Measurements from ENCODE around the gene TMEM9B. TPM values are rescaled to one million over a fixed set of nuclear protein-coding genes. Genes with fewer than 3 reads are reported as not detected.
A peak's percentile ranks its signal among the peaks of the same experiment; 100 is the strongest.
"Not testable (repeated sequence)": the region's sequence is repeated elsewhere in the genome, so short reads cannot be mapped to it uniquely, and the experiment has no call there.

TMEM9B gene
- 19.4 to 21.9 TPM (median 20.5 TPM) in 3 replicates for total RNA-seq

DNA sequence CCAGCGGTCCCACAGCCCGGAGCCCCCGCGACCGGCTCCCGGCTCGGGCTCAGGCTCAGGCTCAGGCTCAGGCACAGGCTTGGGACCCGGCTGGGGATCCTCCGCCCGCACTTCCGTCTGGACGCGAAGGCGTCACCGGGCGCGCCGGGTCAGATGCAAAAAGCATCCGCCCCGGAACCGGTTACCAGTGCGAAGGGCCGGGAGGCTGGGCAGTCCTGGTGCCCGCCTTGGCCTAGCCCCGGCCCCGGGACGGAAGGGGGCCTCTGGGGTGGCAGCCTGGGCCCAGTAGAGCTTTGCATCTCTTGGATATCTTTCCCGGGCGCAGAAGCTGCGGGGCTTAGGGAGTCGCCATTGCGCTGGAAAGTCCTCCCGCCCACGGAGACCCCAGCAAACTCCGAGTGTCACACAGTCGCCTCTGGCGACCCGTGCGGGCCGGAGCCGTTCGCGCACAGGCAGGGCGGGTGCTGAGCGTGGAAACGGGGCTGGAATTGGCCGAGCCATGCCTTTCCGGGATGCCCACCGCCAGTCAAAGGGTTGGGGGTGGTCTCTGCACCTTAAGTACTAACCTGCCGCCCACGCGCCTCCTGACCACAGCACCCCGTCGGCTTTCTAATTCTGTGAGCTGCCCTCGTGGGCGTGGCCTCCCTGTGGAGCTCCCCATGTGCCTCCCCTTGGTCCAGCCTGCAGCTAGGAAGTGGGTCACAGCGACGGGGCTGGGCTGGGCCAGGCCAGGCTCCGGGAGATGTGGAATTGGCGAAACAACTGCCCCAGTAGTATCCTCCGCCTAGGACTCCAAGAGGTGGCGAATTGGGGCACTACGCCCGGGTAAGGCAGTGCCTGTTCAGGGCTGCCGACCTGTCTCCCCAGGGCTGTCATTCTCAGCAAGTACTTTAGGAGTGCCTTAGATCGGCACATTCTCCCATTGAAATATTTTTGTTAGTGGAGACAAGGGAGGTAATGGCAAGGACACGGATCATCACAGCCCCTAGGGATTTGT is at the start of gene TMEM9B:
Gene TMEM9B (minus strand): TSS at position 119 of the 997 bp plus-strand sequence. CDS start 129 bp downstream, outside the sequence.
- peak; percentile 47 to 73 for DNase-seq (ENCODE audit: low spot score in 2 of 2, unreplicated experiment in 2 of 2)
- peak within 1 kb of the TSS; percentile 94 for H3K4me3 Mint-ChIP-seq
- TF ChIP-seq, protein P1, sequence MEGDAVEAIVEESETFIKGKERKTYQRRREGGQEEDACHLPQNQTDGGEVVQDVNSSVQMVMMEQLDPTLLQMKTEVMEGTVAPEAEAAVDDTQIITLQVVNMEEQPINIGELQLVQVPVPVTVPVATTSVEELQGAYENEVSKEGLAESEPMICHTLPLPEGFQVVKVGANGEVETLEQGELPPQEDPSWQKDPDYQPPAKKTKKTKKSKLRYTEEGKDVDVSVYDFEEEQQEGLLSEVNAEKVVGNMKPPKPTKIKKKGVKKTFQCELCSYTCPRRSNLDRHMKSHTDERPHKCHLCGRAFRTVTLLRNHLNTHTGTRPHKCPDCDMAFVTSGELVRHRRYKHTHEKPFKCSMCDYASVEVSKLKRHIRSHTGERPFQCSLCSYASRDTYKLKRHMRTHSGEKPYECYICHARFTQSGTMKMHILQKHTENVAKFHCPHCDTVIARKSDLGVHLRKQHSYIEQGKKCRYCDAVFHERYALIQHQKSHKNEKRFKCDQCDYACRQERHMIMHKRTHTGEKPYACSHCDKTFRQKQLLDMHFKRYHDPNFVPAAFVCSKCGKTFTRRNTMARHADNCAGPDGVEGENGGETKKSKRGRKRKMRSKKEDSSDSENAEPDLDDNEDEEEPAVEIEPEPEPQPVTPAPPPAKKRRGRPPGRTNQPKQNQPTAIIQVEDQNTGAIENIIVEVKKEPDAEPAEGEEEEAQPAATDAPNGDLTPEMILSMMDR (IDR thresholded peaks at IDR 0.05; ENCODE audit: unreplicated experiment): no peak
- no peaks in the 10 kb centered on the region for H3K27me3 Mint-ChIP-seq (ENCODE audit: low read depth)
- H3K9me3 Mint-ChIP-seq: no peaks in the 10 kb centered on the region
- H3K27ac Mint-ChIP-seq: peak within 1 kb of the TSS; percentile 89
- no peaks in the 10 kb centered on the region for H3K36me3 Mint-ChIP-seq
- peaks cover 24% of the 10 kb centered on the region for H3K4me1 Mint-ChIP-seq

DNA sequence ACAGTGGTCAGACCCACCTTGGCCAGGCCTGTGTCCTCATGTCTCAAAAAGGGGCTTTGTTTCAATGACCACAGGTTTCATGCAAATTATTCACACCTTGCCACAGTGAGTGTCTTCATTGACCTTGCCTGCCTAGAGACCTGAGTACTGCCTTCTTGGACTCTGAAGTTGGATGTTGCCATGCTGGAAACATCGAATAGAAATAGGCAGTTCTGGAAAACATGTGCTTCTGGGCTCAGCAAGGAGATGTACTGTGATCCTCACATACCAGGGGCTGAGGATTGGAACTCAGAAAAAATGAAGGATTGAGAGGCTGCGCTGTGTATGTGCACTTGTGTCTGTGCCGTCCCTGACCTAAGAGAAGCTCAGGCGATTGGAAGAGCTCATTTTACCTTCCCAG is 49.1 kb upstream of the TMEM9B start:
- DNase-seq (ENCODE audit: low spot score in 2 of 2, unreplicated experiment in 2 of 2): no peak
- no peak overlapping the region for H3K27ac Mint-ChIP-seq
- H3K9me3 Mint-ChIP-seq: peaks cover 27% of the 10 kb centered on the region
- peaks cover 2% of the 10 kb centered on the region for H3K36me3 Mint-ChIP-seq
- TF ChIP-seq, protein P1 (IDR thresholded peaks at IDR 0.05; ENCODE audit: unreplicated experiment): no peak
- peaks cover 22% of the 10 kb centered on the region for H3K27me3 Mint-ChIP-seq (ENCODE audit: low read depth)
- H3K4me3 Mint-ChIP-seq: no peak overlapping the region
- H3K4me1 Mint-ChIP-seq: no peaks in the 10 kb centered on the region

DNA sequence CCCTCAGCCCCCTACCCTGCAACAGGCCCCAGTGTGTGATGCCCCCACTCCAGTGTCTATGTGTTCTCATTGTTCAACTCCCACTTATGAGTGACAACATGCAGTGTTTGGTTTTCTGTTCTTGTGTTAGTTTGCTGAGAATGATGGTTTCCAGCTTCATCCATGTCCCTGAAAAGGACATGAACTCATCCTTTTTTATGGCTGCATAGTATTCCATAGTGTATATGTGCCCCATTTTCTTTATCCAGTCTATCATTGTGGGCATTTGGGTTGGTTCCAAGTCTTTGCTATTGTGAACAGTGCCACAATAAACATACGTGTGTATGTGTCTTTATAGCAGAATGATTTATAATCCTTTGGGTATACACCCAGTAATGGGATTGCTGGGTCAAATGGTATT is 45.3 kb upstream of the TMEM9B start:
- DNase-seq (ENCODE audit: low spot score in 2 of 2, unreplicated experiment in 2 of 2); H3K4me3 Mint-ChIP-seq; H3K4me1 Mint-ChIP-seq; H3K27ac Mint-ChIP-seq; H3K36me3 Mint-ChIP-seq: not testable (repeated sequence)
- Mint-ChIP-seq H3K9me3 (peaks cover 27% of the 10 kb centered on the region), H3K27me3 (ENCODE audit: low read depth) (peaks cover 60% of the 10 kb centered on the region)

DNA sequence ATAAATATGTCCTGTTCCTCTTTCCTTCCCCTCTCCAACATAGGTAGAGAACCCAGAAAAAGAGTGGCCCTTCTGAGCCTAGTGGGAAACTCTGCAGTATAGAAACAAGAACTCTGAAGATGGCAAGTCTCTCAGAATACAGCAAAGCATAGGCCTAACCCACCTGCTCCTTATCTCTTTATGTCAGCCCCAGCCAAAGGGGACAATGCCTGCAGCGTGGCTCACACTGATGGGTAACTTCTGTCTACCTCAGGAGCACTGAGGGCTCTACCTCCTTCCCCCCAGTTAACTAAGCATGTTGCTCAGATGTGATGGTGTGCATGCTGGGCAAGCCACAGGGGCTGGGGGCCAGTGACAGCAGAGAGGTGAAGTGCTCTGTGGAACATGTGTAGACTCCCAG is 44.4 kb upstream of the TMEM9B start:
- Mint-ChIP-seq H3K27ac (no peak overlapping the region), H3K4me3 (no peak overlapping the region), H3K27me3 (ENCODE audit: low read depth) (peaks cover 63% of the 10 kb centered on the region), H3K9me3 (peaks cover 27% of the 10 kb centered on the region), H3K36me3 (peaks cover 2% of the 10 kb centered on the region), H3K4me1 (peaks cover 5% of the 10 kb centered on the region)
- no peak for DNase-seq (ENCODE audit: low spot score in 2 of 2, unreplicated experiment in 2 of 2)
- TF ChIP-seq, protein P1 (IDR thresholded peaks at IDR 0.05; ENCODE audit: unreplicated experiment): no peak

DNA sequence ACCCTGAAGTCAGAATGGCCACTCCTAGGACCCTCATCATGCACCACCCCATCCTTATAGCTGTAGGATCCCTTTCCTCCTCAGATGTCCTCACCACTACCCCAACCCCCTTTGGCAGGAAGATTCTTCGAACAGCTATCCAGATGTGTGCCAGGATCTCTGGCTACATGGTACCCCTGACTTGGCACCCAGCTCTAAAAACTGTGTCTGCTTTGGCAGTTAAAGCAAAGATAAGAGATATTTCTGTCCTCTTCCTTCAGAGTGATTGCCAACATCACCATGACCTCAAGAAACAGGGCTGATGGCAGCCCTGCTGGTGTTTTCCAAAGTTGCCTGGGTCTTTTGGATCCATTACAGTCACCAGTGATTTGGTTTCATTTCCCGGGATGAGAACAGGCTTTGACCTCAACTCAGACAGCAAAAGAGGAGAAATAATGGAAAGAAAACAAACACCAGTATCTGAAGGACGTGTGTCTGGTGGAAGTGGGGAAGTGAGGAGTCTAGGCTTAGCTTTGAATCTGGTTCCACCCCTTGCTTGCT is 43.8 kb upstream of the TMEM9B start:
- H3K4me1 Mint-ChIP-seq: peaks cover 8% of the 10 kb centered on the region

More for the DNA sequence above, 43.8 kb upstream of the TMEM9B start:
- TF ChIP-seq, protein P1 (IDR thresholded peaks at IDR 0.05; ENCODE audit: unreplicated experiment): no peak
- H3K4me3 Mint-ChIP-seq: no peak overlapping the region
- peaks cover 25% of the 10 kb centered on the region for H3K9me3 Mint-ChIP-seq
- no peak overlapping the region for H3K27ac Mint-ChIP-seq
- no peak for DNase-seq (ENCODE audit: low spot score in 2 of 2, unreplicated experiment in 2 of 2)
- peaks cover 2% of the 10 kb centered on the region for H3K36me3 Mint-ChIP-seq
- peaks cover 67% of the 10 kb centered on the region for H3K27me3 Mint-ChIP-seq (ENCODE audit: low read depth)
